HEK293T (cell line): ENCODE measurements around the gene KLHDC4.

ENCODE experiments used
- CTCF ChIA-PET: fragments of 350-600 bp; formaldehyde crosslinking; extraction: SDS; loops from one replicate; lab custom pipeline; 2021; ENCODE audit warnings: antibody characterized with exemption, inconsistent platforms; lab: Yijun Ruan, JAX
- POLR2A ChIA-PET: fragments of 350-600 bp; formaldehyde crosslinking; extraction: SDS; loops from one replicate; lab custom pipeline; 2020; ENCODE audit warnings: antibody characterized with exemption, inconsistent platforms; lab: Yijun Ruan, JAX
- DNase-seq: peaks from one replicate; pipeline ENCODE4 v3.0.0; 2012; ENCODE audit warnings: mixed read lengths; ENCODE audit errors: extremely low spot score
- ARNT ChIP-seq: fragments of 450-650 bp; IDR thresholded peaks from 2 replicates; pipeline ENCODE4 v1.6.1; 2017; ENCODE audit warnings: mild to moderate bottlenecking
- BHLHE40 ChIP-seq: fragments of 450-650 bp; IDR thresholded peaks from 2 replicates; pipeline ENCODE4 v1.6.1; 2016; ENCODE audit warnings: mild to moderate bottlenecking, moderate library complexity, borderline replicate concordance
- CTBP1 ChIP-seq: fragments of 450-650 bp; IDR thresholded peaks from 2 replicates; pipeline ENCODE4 v1.6.1; 2016; ENCODE audit warnings: borderline replicate concordance
- ELF4 ChIP-seq: fragments of 450-650 bp; IDR thresholded peaks from 2 replicates; pipeline ENCODE4 v1.6.1; 2017; ENCODE audit warnings: antibody characterized with exemption
- FOXA1 ChIP-seq: fragments of 450-650 bp; IDR thresholded peaks from 2 replicates; pipeline ENCODE4 v1.6.1; 2016; ENCODE audit warnings: mild to moderate bottlenecking
- FOXK2 ChIP-seq: fragments of 450-650 bp; IDR thresholded peaks from 2 replicates; pipeline ENCODE4 v1.6.1; 2016; ENCODE audit warnings: mild to moderate bottlenecking
- FOXM1 ChIP-seq: fragments of 450-650 bp; IDR thresholded peaks from 2 replicates; pipeline ENCODE4 v1.6.1; 2017; ENCODE audit warnings: mild to moderate bottlenecking, borderline replicate concordance
- HDGF ChIP-seq: fragments of 450-650 bp; IDR thresholded peaks from 2 replicates; pipeline ENCODE4 v1.6.1; 2017; ENCODE audit warnings: antibody characterized with exemption, borderline replicate concordance
- L3MBTL2 ChIP-seq: fragments of 450-650 bp; conservative IDR thresholded peaks from 2 replicates; pipeline ENCODE4 v1.6.1; 2016; ENCODE audit warnings: mild to moderate bottlenecking
- LEF1 ChIP-seq: fragments of 450-650 bp; IDR thresholded peaks from 2 replicates; pipeline ENCODE4 v1.6.1; 2017; ENCODE audit warnings: mild to moderate bottlenecking, borderline replicate concordance
- NFRKB ChIP-seq: fragments of 450-650 bp; IDR thresholded peaks from 2 replicates; pipeline ENCODE4 v1.6.1; 2016; ENCODE audit warnings: mild to moderate bottlenecking, moderate library complexity
- SP1 ChIP-seq: fragments of 450-650 bp; IDR thresholded peaks from 2 replicates; pipeline ENCODE4 v1.6.1; 2017
- SUZ12 ChIP-seq: fragments of 450-650 bp; IDR thresholded peaks from 2 replicates; pipeline ENCODE4 v1.6.1; 2016; ENCODE audit warnings: mild to moderate bottlenecking
- TARDBP ChIP-seq: fragments of 450-650 bp; IDR thresholded peaks from 2 replicates; pipeline ENCODE4 v1.6.1; 2016
- ZNF384 ChIP-seq: fragments of 450-650 bp; IDR thresholded peaks from 2 replicates; pipeline ENCODE4 v1.6.1; 2016
- TF ChIP-seq, protein P1 (sequence below): fragments of 450-650 bp; IDR thresholded peaks from 2 replicates; pipeline ENCODE4 v1.6.1; 2016

Gene KLHDC4

GRCh38 chr16:87795336-87795735 lies 29.6 kb upstream of the KLHDC4 start:
- CTCF ChIA-PET, result interaction anchor here (0.6 to 1.2 kb wide), 2 partner anchors 54 to 71 kb away, joined by 3 to 7 read pairs; no protein-coding TSS in a partner anchor
- no peak for TF ChIP-seq ZNF384
- no peak for TF ChIP-seq HDGF
- no peak for TF ChIP-seq ELF4
- TF ChIP-seq CTBP1, result no peak
- no peak for TF ChIP-seq ARNT
- TF ChIP-seq SUZ12, result no peak
- TF ChIP-seq NFRKB, result no peak
- no peak for TF ChIP-seq LEF1
- POLR2A ChIA-PET, result no interaction called here
- no peak for DNase-seq

DNA sequence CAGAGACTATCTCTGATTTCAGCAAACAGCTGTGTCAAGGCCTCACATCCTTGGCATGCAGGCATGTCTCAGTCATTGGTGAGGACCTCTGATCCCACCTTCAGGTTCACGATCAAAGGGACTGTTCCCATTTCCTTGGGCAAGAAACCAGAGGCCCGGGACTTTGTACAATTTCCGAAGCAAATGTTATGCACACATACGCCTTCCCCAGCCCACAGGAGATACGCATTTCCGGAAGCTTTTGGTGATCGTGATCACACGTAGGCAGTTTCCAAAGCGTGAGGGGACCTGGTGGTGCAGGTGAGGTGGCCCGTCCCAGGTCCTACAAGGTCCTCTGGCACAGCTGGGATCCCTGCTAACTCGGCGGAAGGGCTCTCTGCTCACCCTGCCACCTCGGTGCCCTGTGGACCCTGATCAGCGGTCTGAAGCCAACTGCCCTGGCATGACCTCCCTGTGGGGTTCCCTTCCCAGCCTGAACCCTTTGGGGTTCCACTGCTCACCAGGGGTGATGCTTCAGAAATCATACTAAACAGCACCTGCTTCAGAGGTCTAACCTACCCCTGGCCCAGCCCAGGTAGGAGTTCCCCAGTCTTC lies 28.8 kb upstream of the KLHDC4 start:
- TF ChIP-seq BHLHE40 (no peak), ELF4 (no peak), FOXM1 (no peak), NFRKB (no peak), FOXK2 (no peak), HDGF (no peak), ARNT (no peak), TARDBP (no peak), ZNF384 (no peak), SP1 (no peak), SUZ12 (no peak), FOXA1 (no peak), L3MBTL2 (no peak), LEF1 (no peak), CTBP1 (no peak)
- TF ChIP-seq, protein P1, sequence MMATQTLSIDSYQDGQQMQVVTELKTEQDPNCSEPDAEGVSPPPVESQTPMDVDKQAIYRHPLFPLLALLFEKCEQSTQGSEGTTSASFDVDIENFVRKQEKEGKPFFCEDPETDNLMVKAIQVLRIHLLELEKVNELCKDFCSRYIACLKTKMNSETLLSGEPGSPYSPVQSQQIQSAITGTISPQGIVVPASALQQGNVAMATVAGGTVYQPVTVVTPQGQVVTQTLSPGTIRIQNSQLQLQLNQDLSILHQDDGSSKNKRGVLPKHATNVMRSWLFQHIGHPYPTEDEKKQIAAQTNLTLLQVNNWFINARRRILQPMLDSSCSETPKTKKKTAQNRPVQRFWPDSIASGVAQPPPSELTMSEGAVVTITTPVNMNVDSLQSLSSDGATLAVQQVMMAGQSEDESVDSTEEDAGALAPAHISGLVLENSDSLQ, result no peak
- CTCF ChIA-PET, result interaction anchor here (0.6 to 1.2 kb wide), 3 partner anchors 12 to 71 kb away, joined by 3 to 7 read pairs (median 4); no protein-coding TSS in a partner anchor
- DNase-seq, result no peak
- POLR2A ChIA-PET, result interaction anchor here (1.2 kb wide), 1 partner anchor 34 kb away, joined by 4 read pairs; no protein-coding TSS in a partner anchor

GRCh38 chr16:87792205-87792565 lies 26.4 kb upstream of the KLHDC4 start:
- TF ChIP-seq, protein P1, result no peak
- no peak for TF ChIP-seq FOXK2
- no peak for TF ChIP-seq ZNF384
- no peak for TF ChIP-seq L3MBTL2
- TF ChIP-seq CTBP1, result no peak
- no peak for TF ChIP-seq ELF4
- TF ChIP-seq NFRKB, result no peak
- no peak for TF ChIP-seq FOXA1
- no peak for TF ChIP-seq FOXM1
- no peak for TF ChIP-seq TARDBP
- TF ChIP-seq LEF1, result no peak
- TF ChIP-seq HDGF, result no peak
- DNase-seq, result no peak
- CTCF ChIA-PET, result interaction anchor here (1.0 to 1.5 kb wide), 3 partner anchors 12 to 34 kb away, joined by 5 to 7 read pairs (median 6); no protein-coding TSS in a partner anchor
- POLR2A ChIA-PET, result no interaction called here

- TF ChIP-seq NFRKB, result no peak
- TF ChIP-seq, protein P1, result peak; percentile 49; the same call in 1 of the 2 replicates
These were observed 25.8 kb upstream of the KLHDC4 start for GRCh38 chr16:87791295-87792204.

GRCh38 chr16:87790292-87791100 lies 24.7 kb upstream of the KLHDC4 start:
- TF ChIP-seq HDGF (no peak), L3MBTL2 (no peak), FOXK2 (no peak), FOXA1 (no peak), ELF4 (no peak), CTBP1 (no peak), NFRKB (no peak)
- ChIA-PET CTCF (interaction anchor here (0.5 to 1.5 kb wide), 2 partner anchors 36 to 81 kb away, joined by 5 to 6 read pairs; no protein-coding TSS in a partner anchor), POLR2A (interaction anchor here (1.1 kb wide), 1 partner anchor 10 kb away, joined by 5 read pairs; no protein-coding TSS in a partner anchor)
- no peak for DNase-seq

More at GRCh38 chr16:87791295-87792204, 25.8 kb upstream of the KLHDC4 start:
- CTCF ChIA-PET, result interaction anchor here (1.0 to 1.5 kb wide), 3 partner anchors 11 to 35 kb away, joined by 5 to 7 read pairs (median 6); no protein-coding TSS in a partner anchor
- POLR2A ChIA-PET, result interaction anchor here (1.1 kb wide), 1 partner anchor 11 kb away, joined by 5 read pairs; no protein-coding TSS in a partner anchor
- DNase-seq, result no peak
